Fibroblast of lung (primary cell): ENCODE measurements around the gene BHMT2. TPM values are rescaled to one million over a fixed set of nuclear protein-coding genes. Genes with fewer than 3 reads are reported as not detected.

ENCODE experiments used
- DNase-seq, 2 donors: peaks; one replicate each; pipeline versions ENCODE4 v3.0.0 to v3.0.0-alpha.2; 2010; ENCODE audit warnings: low read depth in 2 of 2
- H2AFZ ChIP-seq: 2 replicates; pipeline ENCODE4 v1.5.1; 2012; ENCODE audit warnings: low read length, control low read depth, inconsistent platforms
- H3K27ac ChIP-seq: 2 replicates; pipeline ENCODE4 v1.5.1; 2011; ENCODE audit warnings: low read length, control low read depth; ENCODE audit not compliant: insufficient read depth
- H3K27me3 ChIP-seq: 2 replicates; pipeline ENCODE4 v1.5.1; 2011; ENCODE audit warnings: mild to moderate bottlenecking, low read length; ENCODE audit not compliant: control insufficient read depth, insufficient read depth
- H3K36me3 ChIP-seq: 2 replicates; pipeline ENCODE4 v1.5.1; 2011; ENCODE audit warnings: low read length; ENCODE audit not compliant: control insufficient read depth, insufficient read depth
- H3K4me1 ChIP-seq: 2 replicates; pipeline ENCODE4 v1.5.1; 2011; ENCODE audit warnings: low read length; ENCODE audit not compliant: control insufficient read depth, insufficient read depth; ENCODE audit errors: extremely low read depth
- H3K4me2 ChIP-seq: 2 replicates; pipeline ENCODE4 v1.5.1; 2011; ENCODE audit warnings: low read length, control low read depth; ENCODE audit not compliant: insufficient read depth; ENCODE audit errors: extremely low read depth
- H3K4me3 ChIP-seq, 4 experiments: fragments of 200-600 bp in 1 of 4; sonication (generic) in 1 of 4; replicated peaks in 1 of 4; 2 replicates each; pipeline ENCODE4 v1.5.1; 2011 to 2016; ENCODE audit warnings: low read length in 4 of 4, low read depth in 3 of 4, mild to moderate bottlenecking in 3 of 4, control low read depth in 2 of 4, inconsistent platforms in 1 of 4, mixed read lengths in 1 of 4; ENCODE audit not compliant: insufficient read depth in 1 of 4; ENCODE audit errors: control extremely low read depth in 1 of 4
- H3K79me2 ChIP-seq: 2 replicates; pipeline ENCODE4 v1.5.1; 2012; ENCODE audit warnings: mild to moderate bottlenecking, low read length, inconsistent platforms; ENCODE audit not compliant: control insufficient read depth, insufficient read depth
- H3K9ac ChIP-seq: 2 replicates; pipeline ENCODE4 v1.5.1; 2011; ENCODE audit warnings: mild to moderate bottlenecking, low read length, control low read depth; ENCODE audit not compliant: insufficient read depth
- H3K9me3 ChIP-seq: 2 replicates; pipeline ENCODE4 v1.5.1; 2012; ENCODE audit warnings: low read depth, low read length; ENCODE audit not compliant: control insufficient read depth, insufficient read depth
- H4K20me1 ChIP-seq: 2 replicates; pipeline ENCODE4 v1.5.1; 2011; ENCODE audit warnings: low read length; ENCODE audit not compliant: control insufficient read depth, insufficient read depth; ENCODE audit errors: extremely low read depth
- CTCF ChIP-seq, 2 donors: IDR thresholded peaks in 1 of 2; conservative IDR thresholded peaks in 1 of 2; 1 replicate in 1 of 2; 2 replicates in 1 of 2; pipeline ENCODE4 v1.5.1; 2011 to 2012; ENCODE audit warnings: low read length in 2 of 2, control low read depth in 1 of 2, inconsistent platforms in 1 of 2, low read depth in 1 of 2, mild to moderate bottlenecking in 1 of 2
- EZH2 ChIP-seq: IDR thresholded peaks from 2 replicates; pipeline ENCODE4 v1.5.1; 2012; ENCODE audit warnings: low read length, control low read depth, mild to moderate bottlenecking; ENCODE audit errors: missing control alignments
- polyA plus RNA-seq, 2 donors: library from polyadenylated mRNA; depleted of rRNA in 1 of 2; stranded (reverse) in 1 of 2; unstranded in 1 of 2; fragments of >200 nt; gene quantifications; 2 replicates each; pipeline ENCODE4 v1.2.1, GENCODE V29; 2011 to 2012; ENCODE audit warnings: missing spikeins in 1 of 2
- total RNA-seq: library from RNA; depleted of rRNA; stranded (reverse); fragments of >200 nt; gene quantifications from 2 replicates; pipeline ENCODE4 v1.2.1, GENCODE V29; 2014

Gene BHMT2
- total and polyA plus RNA-seq, 2 donors (not counting 1 experiment from before 2014, with no cell fraction given): 6.5 to 20.3 TPM

- DNase-seq: no peak
- Histone ChIP-seq H2AFZ (no peak overlapping the region), H3K36me3 (no peaks in the 10 kb centered on the region), H3K27me3 (peaks cover 19% of the 10 kb centered on the region), H3K4me3 (no peak overlapping the region), H3K9ac (no peak overlapping the region), H3K4me1 (no peaks in the 10 kb centered on the region), H3K79me2 (no peaks in the 10 kb centered on the region), H3K27ac (no peak overlapping the region), H4K20me1 (no peaks in the 10 kb centered on the region), H3K9me3 (no peaks in the 10 kb centered on the region), H3K4me2 (no peak overlapping the region)
- no peak for TF ChIP-seq EZH2
- no peak for TF ChIP-seq CTCF (conservative IDR thresholded peaks at IDR 0.05 in 1 of 2, IDR thresholded peaks at IDR 0.05 in 1 of 2; ENCODE audit: low read depth in 1 of 2, low read length in 2 of 2)
These were observed 38.5 kb downstream of the BHMT2 start for GRCh38 chr5:79108086-79108485.

GRCh38 chr5:79108792-79109191, 39.2 kb downstream of the BHMT2 start:
- Histone ChIP-seq H3K27ac (no peak overlapping the region), H3K4me3 (no peak overlapping the region), H3K4me1 (no peaks in the 10 kb centered on the region), H3K36me3 (no peaks in the 10 kb centered on the region), H4K20me1 (no peaks in the 10 kb centered on the region), H3K79me2 (no peaks in the 10 kb centered on the region), H3K4me2 (no peak overlapping the region), H3K9me3 (no peaks in the 10 kb centered on the region), H2AFZ (no peak overlapping the region), H3K9ac (no peak overlapping the region), H3K27me3 (peaks cover 20% of the 10 kb centered on the region)
- TF ChIP-seq CTCF (conservative IDR thresholded peaks at IDR 0.05 in 1 of 2, IDR thresholded peaks at IDR 0.05 in 1 of 2; ENCODE audit: low read depth in 1 of 2, low read length in 2 of 2) (no peak), EZH2 (no peak)
- no peak for DNase-seq

- no peak overlapping the region for H3K4me3 ChIP-seq
- no peak overlapping the region for H3K4me2 ChIP-seq
- H3K36me3 ChIP-seq: no peaks in the 10 kb centered on the region
- H3K9ac ChIP-seq: no peak overlapping the region
- DNase-seq: no peak
- no peaks in the 10 kb centered on the region for H3K9me3 ChIP-seq
- no peak overlapping the region for H3K27ac ChIP-seq
- peaks cover 20% of the 10 kb centered on the region for H3K27me3 ChIP-seq
- TF ChIP-seq EZH2 (no peak), CTCF (conservative IDR thresholded peaks at IDR 0.05 in 1 of 2, IDR thresholded peaks at IDR 0.05 in 1 of 2; ENCODE audit: low read depth in 1 of 2, low read length in 2 of 2) (peak; percentile 27 to 28)
- no peak overlapping the region for H2AFZ ChIP-seq
- no peaks in the 10 kb centered on the region for H3K4me1 ChIP-seq
- H4K20me1 ChIP-seq: no peaks in the 10 kb centered on the region
- H3K79me2 ChIP-seq: no peaks in the 10 kb centered on the region
These were observed 40.2 kb downstream of the BHMT2 start for GRCh38 chr5:79109527-79110492.
